KMS-11 (cell line): Measurements from ENCODE around the gene ZNF138.

ENCODE experiments used
- H2AFZ ChIP-seq: fragments of 200-600 bp; sonication (generic); 2 replicates; pipeline ENCODE4 v1.6.1; 2016; ENCODE audit warnings: antibody characterized with exemption, mixed run types, low read depth
- H3K27ac ChIP-seq: fragments of 200-600 bp; sonication (generic); 2 replicates; pipeline ENCODE4 v1.6.1; 2016; ENCODE audit warnings: mild to moderate bottlenecking, mixed run types
- H3K27me3 ChIP-seq: fragments of 200-600 bp; sonication (generic); 2 replicates; pipeline ENCODE4 v1.6.1; 2017; ENCODE audit warnings: mild to moderate bottlenecking, low read depth, mixed run types, moderate library complexity; ENCODE audit not compliant: insufficient read depth
- H3K36me3 ChIP-seq: fragments of 200-600 bp; sonication (generic); 2 replicates; pipeline ENCODE4 v1.6.1; 2017; ENCODE audit warnings: mild to moderate bottlenecking, mixed run types; ENCODE audit not compliant: insufficient read depth
- H3K4me1 ChIP-seq: fragments of 200-600 bp; sonication (generic); 2 replicates; pipeline ENCODE4 v1.6.1; 2016; ENCODE audit warnings: mild to moderate bottlenecking, low read depth, mixed run types; ENCODE audit not compliant: poor library complexity, severe bottlenecking
- H3K4me2 ChIP-seq: fragments of 200-600 bp; sonication (generic); 2 replicates; pipeline ENCODE4 v1.7.0; 2016; ENCODE audit warnings: mild to moderate bottlenecking, mixed run types
- H3K4me3 ChIP-seq: fragments of 200-600 bp; sonication (generic); IDR thresholded peaks from 2 replicates; pipeline ENCODE4 v1.6.1; 2017; ENCODE audit warnings: low read depth, low read length, mixed read lengths; ENCODE audit not compliant: insufficient read depth
- H3K79me2 ChIP-seq: fragments of 200-600 bp; sonication (generic); 2 replicates; pipeline ENCODE4 v1.6.1; 2016; ENCODE audit warnings: low read depth, mixed run types; ENCODE audit not compliant: insufficient read depth
- H3K9ac ChIP-seq: fragments of 200-600 bp; sonication (generic); 2 replicates; pipeline ENCODE4 v1.6.1; 2016; ENCODE audit warnings: mild to moderate bottlenecking, mixed run types
- H4K20me1 ChIP-seq: fragments of 200-600 bp; sonication (generic); 2 replicates; pipeline ENCODE4 v1.6.1; 2016; ENCODE audit warnings: mild to moderate bottlenecking, mixed run types; ENCODE audit not compliant: insufficient read depth
- CTCF ChIP-seq: fragments of 200-600 bp; sonication (generic); conservative IDR thresholded peaks from 2 replicates; pipeline ENCODE4 v1.6.1; 2017; ENCODE audit warnings: low read depth, mild to moderate bottlenecking, antibody characterized with exemption, low read length, moderate library complexity, mixed read lengths

Gene ZNF138

GRCh38 chr7:64755865-64756264 lies 38.4 kb upstream of the ZNF138 start:
- no peak overlapping the region for H3K9ac ChIP-seq
- no peaks in the 10 kb centered on the region for H3K36me3 ChIP-seq
- no peaks in the 10 kb centered on the region for H3K27me3 ChIP-seq
- no peak for TF ChIP-seq CTCF
- no peaks in the 10 kb centered on the region for H4K20me1 ChIP-seq
- H3K4me3 ChIP-seq, result no peak overlapping the region
- H3K4me1 ChIP-seq, result no peaks in the 10 kb centered on the region
- no peak overlapping the region for H3K4me2 ChIP-seq
- no peaks in the 10 kb centered on the region for H3K79me2 ChIP-seq
- no peak overlapping the region for H2AFZ ChIP-seq
- no peak overlapping the region for H3K27ac ChIP-seq

- no peak for TF ChIP-seq CTCF
Measured at GRCh38 chr7:64758151-64758550, 36.1 kb upstream of the ZNF138 start.

GRCh38 chr7:64768824-64769223 lies 25.4 kb upstream of the ZNF138 start:
- Histone ChIP-seq H3K9ac (no peak overlapping the region), H3K27me3 (no peaks in the 10 kb centered on the region), H2AFZ (no peak overlapping the region), H3K4me3 (no peak overlapping the region), H3K36me3 (no peaks in the 10 kb centered on the region), H4K20me1 (no peaks in the 10 kb centered on the region), H3K4me1 (no peaks in the 10 kb centered on the region), H3K27ac (no peak overlapping the region), H3K79me2 (no peaks in the 10 kb centered on the region), H3K4me2 (no peak overlapping the region)
- no peak for TF ChIP-seq CTCF

More at GRCh38 chr7:64758151-64758550, 36.1 kb upstream of the ZNF138 start:
- no peak overlapping the region for H3K4me3 ChIP-seq
- H4K20me1 ChIP-seq, result no peaks in the 10 kb centered on the region
- H3K36me3 ChIP-seq, result no peaks in the 10 kb centered on the region
- H3K4me2 ChIP-seq, result no peak overlapping the region
- H3K9ac ChIP-seq, result no peak overlapping the region
- H3K79me2 ChIP-seq, result no peaks in the 10 kb centered on the region
- H3K27me3 ChIP-seq, result no peaks in the 10 kb centered on the region
- H3K4me1 ChIP-seq, result no peaks in the 10 kb centered on the region
- no peak overlapping the region for H3K27ac ChIP-seq
- no peak overlapping the region for H2AFZ ChIP-seq

GRCh38 chr7:64774204-64774842 lies 19.9 kb upstream of the ZNF138 start:
- H3K4me2 ChIP-seq, result no peak overlapping the region
- H3K4me1 ChIP-seq, result no peaks in the 10 kb centered on the region
- no peak for TF ChIP-seq CTCF
- no peaks in the 10 kb centered on the region for H4K20me1 ChIP-seq
- peak overlapping the region; percentile 8; the same call in 1 of the 2 replicates for H2AFZ ChIP-seq
- no peak overlapping the region for H3K9ac ChIP-seq
- no peaks in the 10 kb centered on the region for H3K27me3 ChIP-seq
- no peak overlapping the region for H3K4me3 ChIP-seq
- no peak overlapping the region for H3K27ac ChIP-seq
- H3K79me2 ChIP-seq, result no peaks in the 10 kb centered on the region
- no peaks in the 10 kb centered on the region for H3K36me3 ChIP-seq
